Left kidney (tissue), 2 donors: ENCODE data around the gene RAPGEF1. TPM values are rescaled to one million over a fixed set of nuclear protein-coding genes. Genes with fewer than 3 reads are reported as not detected.

Experiments used
- DNase-seq: peaks from one replicate; pipeline ENCODE4 v3.0.0-alpha.2; 2013
- polyA plus RNA-seq: library from polyadenylated mRNA; unstranded; fragments of 120-200 nt; gene quantifications from one replicate; pipeline ENCODE4 v1.2.1, GENCODE V29; 2013; ENCODE audit not compliant: insufficient read length

Gene RAPGEF1
- polyA plus RNA-seq, 1 donor = 40.2 TPM

DNA sequence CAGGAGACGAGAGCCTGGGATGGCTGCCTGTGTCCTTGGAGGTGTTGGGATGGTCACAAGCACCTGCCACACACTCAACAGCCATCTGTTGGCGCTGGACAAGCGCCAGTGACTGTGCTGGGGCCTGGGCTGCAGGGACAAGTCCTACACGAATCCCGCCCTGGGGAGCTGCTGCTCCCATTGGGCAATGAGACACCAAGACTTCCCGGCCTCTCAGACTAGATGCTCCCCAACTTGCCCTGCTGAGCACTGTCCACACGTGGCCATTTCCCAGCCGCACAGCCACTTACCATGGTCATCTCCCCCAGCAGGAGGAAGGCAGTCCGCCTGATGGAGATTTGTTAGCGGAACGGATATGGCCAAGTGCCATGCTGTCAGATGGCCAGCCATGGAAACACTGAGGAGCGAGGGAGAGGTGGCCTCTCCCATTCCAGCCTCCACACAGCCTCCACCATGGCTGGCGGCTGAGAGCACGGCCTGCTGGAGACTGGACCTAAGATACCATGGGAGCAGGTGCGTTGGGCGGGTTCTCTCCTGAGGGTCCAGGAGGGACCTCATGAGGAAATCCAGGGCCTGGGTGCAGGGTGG lies 150.7 kb downstream of the RAPGEF1 start:
- DNase-seq = no peak

DNA sequence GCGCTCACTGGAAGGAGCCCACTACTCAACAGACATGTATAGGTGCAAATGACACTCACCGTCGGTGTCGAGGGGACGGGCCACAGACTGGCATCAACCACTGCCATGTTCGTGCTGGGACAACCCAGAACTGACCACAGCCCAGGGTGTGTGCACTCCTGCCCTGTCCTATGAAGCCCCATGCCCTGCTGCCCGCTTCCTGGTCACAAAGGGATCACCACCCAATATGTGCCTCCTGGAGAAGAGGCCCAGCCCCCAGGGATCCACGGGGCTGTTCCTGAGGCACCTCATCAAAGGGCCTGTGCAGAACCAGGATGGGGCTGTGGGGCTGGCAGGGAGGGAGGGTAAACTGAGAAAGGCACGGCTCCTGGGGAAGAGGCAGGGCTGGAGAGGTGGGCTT lies 151.5 kb downstream of the RAPGEF1 start:
- DNase-seq = no peak

DNA sequence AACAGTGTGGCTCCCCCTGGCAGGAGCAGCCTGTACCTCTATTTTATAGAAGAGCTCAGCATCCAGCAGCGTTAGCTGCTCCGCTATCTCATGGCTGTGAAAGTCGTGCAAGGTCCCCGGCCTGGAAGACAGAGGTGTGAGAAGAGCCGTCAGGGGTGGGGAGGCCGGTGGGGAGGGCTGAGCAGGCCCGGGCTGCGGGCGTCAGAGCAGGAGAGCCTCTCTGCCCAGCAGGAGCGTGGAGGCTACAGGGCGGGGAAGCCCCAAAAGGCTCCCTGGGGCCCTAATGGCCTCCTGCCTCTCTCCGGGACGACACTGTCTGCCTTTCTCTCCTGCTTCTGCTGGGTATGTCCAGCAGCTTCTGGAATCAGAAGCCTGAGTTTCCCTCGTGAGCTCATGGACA lies 152.0 kb downstream of the RAPGEF1 start:
- DNase-seq = no peak

DNA sequence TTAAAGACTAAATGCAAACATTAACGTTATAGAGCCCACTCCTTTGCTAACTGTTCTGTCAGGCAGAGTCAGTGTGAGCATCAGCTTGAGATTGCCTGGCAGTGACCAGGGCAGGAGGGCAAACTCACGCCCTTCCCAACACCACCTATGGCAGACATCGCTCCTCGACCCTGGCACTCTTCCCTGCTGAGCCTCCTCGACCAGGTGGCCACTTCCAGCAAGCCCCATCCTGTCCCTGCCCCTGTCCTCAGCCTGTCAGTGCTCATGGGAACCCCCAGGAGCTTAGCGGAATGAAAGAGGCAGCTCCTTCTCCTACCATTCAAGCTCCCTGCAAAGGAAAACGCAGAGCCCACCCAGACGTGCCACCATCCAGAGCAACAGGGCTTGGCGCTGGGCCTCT lies 152.5 kb downstream of the RAPGEF1 start:
- DNase-seq = no peak

DNA sequence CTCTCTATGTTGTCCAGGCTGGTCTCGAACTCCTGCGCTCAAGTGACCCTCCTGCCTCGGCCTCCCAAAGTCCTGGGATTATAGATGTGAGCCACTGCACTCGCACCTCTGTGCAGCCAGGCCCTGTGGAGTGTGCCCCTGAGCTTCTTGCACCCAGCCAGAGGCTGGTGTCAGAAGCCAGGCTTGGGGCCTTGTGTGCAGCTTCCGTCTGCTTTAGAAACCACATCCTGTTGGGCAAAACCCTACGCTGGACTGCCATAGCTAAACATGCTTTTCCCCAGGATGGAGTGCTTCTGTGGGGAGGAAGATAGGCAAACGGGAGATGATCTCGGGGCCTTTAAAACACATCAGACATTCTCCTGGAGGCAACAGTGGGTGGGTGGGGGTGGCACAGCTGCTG lies 154.5 kb downstream of the RAPGEF1 start:
- no peak for DNase-seq

DNA sequence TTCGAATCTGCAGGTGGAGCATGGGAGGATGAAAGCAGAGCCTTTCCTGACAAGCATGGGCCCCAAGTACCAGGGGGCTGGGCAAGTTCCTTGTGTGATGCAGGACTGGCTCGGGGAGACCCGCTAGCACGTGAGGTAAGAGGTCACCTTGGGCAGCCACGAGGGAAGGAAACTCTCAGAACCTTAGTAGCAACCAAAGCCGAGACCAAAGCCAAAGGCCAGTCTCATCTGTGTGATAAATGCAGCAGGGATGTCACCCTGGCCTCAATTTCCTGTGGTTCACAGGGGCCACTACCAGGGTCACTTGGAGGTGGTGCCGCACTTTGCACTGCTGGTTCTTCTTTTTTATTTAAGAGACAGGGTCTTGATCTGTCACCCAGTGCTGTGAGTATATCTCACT lies 155.0 kb downstream of the RAPGEF1 start:
- DNase-seq = no peak

DNA sequence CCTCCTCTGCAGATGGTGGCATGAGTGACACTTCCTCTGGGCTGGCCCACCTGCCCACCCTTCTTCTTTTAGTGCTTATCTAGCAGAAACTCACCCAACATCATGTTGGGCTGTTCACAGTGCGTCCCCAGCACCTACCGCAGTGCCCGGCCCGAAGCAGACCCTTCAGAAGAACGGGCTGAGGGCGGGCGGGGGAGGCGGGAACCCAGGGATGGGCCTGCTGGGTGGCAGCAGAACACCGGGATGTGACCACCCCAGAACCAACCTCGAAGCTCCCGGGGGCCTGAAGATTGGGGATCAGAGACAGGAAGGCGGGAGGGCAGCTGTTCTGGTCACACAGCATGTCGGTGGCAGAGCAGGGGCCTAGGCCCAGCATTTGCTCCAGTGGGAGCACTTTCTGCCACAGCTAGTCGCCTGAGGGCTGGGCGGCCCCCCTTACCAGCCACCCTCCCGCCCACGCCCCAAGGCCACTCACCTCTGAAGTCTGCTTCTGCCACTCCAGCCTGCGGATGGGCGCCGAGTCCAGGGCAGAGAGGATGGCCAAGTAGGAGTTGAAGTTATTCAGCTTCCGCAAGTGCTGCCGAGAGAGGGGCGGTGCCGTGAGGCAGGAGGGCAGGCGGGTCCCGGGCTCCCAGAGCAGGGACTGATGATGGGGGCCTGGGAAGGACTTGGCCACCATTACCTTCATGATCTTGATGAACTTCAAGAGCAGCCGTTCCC lies 155.9 kb downstream of the RAPGEF1 start:
- DNase-seq = no peak

DNA sequence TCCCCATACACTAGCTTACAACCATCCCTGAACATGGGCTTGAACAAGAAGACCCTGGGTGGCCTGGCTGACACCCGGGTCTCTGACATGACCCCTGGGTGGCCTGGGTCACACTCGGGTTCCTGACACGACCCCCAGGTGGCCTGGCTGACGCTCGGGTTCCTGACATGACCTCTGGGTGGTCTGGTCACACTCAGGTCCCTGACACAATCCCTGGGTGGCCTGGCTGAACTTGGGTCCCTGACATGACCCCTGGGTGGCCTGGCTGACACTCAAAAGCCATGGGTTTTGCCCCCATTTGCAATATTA lies 156.6 kb downstream of the RAPGEF1 start:
- DNase-seq = no peak

DNA sequence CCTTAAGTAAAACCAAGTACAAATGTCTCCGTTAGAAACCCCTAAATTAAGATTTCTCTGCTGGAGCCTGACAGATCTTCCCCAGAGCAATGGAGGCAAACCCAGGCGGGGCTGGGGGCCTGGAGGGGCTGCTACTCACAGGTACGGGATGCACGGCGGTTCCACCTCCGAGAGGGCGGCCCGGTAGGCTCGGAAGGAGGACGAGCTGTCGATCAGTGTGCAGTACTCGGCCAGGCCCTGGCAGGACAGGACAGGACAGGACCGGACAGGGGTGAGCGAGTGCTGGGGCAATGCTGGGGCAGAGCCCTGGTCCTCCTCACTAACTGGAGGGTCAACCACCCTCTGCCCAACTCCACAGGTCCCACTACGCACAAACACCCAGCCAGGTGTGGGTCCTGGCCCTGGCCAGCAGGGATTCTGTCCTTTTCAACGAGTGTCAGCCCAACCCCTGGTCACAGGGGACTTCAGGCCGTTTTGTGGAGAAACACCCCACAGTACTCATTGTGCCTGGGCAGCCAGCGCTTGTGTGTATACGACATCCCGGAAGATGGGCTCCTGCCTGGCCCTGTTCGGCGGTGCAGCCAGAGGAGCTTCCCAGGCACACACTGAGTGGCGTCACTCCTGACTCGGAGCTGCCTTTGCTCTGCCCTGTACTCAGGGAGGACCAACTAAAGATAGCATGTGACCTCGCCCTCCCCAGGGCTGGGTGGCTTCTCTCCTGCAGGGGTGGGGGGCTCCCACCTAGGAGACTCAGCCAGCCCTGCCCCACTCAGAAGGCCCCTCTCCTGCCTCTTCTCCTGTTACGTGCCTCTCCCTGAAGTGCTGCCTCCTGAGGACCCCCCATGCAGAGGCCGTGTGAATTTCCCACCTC lies 157.2 kb downstream of the RAPGEF1 start:
- no peak for DNase-seq

DNA sequence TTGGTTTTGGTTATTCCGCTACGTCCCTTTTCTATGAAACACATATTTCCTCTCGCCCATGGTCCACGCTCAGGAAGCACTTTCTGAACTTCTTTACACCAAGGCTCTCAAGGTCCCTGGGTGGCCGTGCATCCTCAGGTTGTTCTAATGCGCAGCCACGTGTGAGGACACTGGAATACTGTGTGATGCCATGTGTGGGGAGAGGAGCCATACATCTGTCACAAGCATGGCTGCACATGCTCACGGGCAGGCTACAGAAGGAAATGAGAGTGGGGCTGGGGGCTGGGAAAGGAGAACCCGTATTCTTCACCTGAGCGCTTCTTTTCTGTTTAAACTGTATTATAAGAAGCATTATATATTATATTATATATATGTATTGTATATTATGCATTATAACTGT lies 157.8 kb downstream of the RAPGEF1 start:
- DNase-seq = no peak

DNA sequence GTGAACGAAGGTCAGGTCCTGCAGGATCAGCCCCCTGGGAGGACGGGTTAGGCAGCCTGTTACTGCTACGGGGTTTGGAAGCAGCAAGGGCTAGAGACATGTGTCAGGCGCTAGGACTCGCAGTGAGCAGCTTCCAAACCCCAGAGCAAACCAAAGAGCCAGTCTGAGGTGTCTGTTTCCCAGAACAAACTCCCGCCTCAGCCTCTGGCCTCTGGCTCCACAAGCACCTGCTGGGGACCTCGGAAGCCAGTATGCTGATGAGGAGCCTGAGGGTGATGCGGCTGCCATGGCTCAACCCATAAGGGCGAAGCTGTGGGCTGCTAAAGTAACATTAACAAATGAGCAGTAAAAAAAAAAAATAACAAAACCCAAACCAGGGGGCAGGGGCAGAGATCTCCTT lies 159.5 kb downstream of the RAPGEF1 start:
- no peak for DNase-seq

DNA sequence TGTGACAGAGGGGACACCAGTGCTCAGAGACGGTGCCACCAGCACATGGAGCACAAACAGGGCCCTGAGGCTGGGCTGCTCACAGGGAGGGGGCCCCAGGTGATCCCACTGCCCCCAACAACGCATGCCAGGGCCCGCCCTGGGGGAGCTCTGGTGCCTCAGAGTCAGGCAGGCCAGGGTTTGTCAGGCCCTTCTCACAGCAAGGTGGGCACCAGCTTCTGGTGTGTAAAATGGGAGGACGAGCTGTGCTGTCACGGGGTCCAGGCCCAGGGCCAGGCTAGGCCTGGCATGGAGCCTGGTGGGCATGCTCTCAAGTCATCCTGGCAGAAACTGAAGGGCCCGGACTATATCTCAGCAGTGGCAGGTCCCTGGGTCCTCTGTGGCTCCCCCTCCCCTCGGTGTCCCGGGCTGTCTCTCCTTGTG lies 160.1 kb downstream of the RAPGEF1 start:
- DNase-seq = no peak

DNA sequence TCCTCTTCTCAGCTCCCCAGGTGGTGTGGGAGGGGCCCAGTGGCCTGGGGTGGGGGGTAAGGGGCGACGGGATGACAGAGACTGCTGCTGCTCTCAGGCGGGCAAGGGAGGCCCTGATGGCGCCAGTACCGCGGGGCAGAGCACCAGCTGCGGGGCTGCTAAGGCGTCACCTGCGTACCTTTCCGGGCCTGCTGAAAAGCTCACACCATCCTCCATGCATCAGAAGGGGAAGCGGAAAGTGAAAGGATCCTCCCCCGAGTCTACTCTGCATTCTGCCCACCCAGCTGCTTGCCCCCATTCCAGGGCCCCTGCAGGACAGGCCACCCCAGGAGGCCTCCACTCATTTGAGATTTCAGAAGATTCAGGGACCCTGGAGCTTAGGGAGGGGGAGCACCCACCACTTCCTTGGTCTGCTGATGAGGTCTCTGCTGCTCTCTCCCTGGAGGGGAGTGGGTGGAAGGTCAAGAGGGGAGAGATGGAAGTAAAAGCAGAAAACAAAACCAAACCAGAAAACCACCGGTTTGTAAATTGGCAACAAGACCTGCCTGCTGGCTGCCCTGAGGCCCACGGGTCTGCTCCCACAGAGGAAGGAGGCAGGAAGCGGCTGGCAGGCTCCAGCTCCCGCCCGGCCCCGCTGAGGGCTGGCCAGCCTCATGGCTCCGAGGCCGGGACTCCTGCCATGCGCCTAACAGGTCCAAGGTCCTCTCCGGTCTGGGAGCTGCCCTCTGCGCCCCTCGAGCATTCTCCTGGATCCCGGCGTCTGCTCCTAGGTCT lies 161.0 kb downstream of the RAPGEF1 start:
- no peak for DNase-seq

DNA sequence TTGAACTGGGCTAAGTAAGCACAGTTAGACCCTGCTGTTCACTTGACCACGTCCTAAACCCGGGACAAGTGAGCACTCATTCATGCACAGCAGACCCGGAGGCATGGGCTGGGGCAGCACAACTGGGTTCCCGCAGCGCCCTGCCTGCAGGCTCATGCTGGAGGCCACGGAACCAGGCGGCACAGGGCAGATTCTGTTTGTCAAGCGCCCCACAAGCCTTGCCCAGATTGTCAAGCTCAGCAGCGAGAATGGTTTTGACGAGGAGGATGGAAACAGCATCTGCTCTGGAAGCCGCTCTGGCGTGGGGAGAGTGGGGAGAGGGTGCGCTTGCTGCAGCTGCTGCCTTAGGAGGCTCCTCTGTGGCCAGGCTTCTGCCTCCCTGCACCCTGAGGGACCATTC lies 161.9 kb downstream of the RAPGEF1 start:
- DNase-seq = no peak

DNA sequence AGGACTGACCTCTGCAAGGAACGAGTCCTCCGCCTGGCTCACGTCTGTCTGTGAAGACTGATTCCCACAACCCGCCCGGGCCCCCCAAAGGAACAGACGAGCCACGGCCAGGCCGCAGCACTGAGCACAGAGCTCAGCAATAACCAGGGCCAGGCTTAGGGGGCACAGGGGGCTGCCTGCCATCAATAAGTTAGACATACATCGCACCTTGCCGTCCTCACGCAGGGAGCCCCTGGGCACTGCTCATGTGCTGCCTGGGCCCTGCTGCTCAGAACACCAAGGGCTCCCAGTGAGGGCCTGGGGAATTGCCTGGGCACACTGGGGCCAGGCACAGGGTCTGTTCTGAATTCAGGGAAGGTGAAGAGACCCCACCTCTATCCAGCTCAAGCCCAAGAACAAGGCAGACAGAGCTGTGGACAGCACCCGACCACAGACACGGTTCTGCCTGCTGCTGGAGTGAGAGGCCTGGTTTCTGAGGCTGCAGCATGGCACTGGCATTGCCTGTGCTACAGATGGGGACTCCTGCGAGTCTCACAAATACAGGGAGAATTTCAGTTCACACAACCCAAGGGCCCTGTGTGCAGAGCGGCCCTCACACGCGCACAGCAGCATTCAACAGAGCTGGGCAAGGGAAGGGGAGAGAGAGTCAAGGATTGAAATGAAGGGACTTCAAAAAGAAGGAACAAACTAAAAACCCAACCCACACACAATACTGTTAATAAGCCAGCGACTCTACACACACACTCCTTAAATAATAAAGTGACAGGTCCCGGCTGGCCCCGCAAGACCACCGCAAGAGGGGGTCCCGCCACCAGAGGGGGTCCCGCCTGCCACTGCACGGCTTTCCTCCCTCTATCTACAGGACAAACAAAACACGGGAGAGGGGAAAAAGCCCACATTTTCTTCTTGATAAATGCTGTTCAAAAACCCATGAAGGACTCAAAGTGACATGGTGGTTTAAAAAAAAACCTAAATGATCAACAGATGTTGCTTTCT lies 162.6 kb downstream of the RAPGEF1 start:
- DNase-seq = no peak

DNA sequence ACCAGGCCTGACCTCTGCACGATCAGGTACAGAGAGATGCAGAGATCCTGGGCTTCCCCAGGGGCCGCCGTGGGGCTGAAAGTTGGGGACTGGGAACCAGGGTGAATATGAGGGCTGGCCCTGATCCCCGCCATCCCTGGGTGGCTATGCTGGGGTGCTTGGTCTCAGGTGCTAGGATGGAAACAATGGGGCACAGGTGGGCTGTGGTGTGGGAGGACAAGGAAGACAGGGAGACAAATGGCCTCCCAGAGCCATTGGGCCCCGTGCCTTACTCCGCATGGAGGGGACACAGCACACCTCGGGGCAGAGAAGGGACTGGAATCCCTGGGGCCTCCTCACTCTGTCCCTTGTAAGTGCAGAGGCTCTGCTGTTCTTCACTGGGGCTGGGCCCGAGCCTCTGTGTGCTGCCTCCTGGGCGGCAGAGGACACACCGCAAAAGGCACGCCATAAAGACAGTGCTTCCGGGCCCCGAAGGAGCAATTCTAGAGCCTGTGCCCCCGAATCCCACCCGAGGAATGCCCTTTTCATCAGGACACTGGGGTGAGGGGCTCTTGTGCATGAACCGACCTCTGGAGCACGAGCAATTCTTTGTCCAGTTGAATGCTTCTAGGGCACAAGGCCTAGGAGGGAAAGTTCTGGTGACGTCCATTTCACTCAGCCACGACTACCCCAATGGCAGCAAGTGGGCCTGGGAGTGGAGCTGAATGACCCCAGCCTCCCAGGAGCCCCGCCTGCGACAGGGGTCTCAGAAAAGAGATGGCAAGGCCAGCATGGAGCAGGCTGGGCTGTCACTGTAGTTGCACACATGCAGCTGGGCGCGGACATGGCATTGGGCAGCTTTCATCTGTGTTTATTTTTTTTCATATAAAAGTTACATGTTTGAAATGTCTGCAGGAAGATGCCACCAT lies 163.7 kb downstream of the RAPGEF1 start:
- DNase-seq = no peak

DNA sequence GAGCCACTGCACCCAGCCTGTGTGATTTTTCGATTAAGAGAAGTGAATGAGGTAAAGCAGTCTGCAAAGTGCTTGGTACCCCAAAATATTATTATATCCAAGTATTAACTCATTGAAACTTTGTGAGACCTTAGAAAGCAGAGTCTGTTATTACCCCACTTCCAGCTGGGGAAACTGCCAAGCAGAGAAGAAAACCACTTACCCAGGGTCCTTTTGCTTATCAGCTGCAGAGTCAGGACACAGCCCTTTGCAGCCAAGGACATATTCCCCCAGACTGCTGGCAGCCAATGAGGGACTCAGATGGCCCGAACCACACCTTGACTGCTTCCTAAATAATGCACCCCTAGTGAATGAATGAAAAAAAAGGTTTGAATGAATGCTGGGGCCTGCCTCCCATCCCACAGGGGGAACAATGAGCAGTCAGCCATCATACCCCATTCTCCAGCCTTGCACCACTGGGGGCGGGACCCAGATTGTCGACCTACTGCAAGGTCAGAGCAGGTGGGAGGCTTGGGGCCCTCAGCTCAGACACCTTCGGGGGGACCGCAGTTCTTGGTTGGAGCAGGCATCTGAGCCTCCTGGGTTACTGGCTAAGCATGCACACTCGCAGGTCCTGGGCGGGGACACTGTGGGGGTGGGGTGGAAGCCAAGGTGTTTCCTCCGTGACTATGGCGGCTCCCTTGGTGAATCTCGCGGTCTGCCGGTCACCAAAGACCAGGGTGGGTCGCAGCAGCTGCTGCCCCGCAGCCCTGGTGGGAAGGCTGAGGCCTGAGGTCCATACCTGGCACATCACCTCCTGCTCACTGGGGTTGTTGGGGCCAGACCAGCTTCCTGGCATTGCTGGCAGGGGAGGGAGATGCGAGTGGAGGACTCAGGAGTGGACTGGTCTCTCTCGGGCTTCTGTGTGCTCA lies 164.9 kb downstream of the RAPGEF1 start:
- no peak for DNase-seq

DNA sequence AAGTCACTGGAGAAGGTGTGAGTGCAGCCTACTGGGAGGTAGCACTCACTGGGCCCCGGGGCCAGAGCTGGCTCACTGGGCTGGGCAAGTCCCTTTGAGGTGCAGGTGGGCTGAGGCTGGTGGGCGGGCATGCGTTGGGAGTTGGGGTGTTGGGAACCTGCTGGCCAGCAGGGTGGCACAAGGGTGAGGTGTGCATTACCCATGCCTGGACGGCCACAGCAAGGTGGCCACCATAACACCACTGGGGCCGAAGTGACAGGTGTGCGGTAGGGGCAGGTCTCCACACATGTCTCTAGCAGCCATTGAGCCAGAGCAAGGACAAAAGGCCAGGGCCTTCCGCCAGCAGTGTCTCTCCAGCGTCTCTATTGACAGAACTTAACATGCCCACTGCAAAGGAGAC lies 172.0 kb downstream of the RAPGEF1 start:
- DNase-seq = no peak

DNA sequence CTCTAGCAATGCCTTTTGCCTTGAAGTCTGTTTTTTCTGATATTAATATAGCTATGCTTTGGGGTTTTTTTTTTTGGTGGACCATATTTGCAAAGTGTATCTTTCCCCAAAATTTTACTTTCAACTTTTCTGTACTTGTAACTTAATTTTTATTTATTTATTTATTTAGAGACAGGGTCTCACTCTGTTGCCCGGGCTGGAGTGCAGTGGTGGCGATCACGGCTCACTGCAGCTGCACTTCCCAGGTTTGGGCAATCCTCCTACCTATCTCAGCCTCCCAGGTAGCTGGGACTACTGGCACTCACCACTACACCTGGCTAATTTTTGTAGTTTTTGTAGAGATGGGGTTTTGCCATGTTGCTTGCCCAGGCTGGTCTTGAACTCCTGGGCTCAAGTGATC lies 173.7 kb downstream of the RAPGEF1 start:
- no peak for DNase-seq
